Measurements from ENCODE around the gene RAB6B.
A peak's percentile ranks its signal among the peaks of the same experiment; 100 is the strongest.

RAB6B gene

DNA sequence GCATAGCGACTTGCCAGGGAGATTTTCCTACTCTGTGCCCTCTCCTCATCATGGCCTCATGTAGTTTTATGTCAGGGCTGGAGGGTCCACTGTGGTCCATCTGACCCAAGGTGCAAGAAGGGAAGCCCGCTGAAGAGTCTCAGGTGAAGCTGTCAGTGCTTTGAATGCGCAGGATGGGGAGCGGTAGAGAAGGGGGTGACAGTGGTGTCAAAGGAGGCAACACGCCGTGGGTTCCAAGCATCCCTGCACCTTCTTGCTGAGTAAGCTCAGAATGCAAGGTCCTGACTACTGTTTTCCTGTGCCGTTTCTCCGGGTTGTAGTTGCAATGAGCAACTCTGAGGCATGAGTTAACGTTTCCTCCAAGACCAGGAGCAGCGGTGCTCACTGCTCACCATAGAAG lies 44.9 kb upstream of the RAB6B start:
- no peak overlapping the region for H3K4me3 ChIP-seq (ENCODE audit: control insufficient read depth, low read depth, low read length)
- TF ChIP-seq, protein P1, sequence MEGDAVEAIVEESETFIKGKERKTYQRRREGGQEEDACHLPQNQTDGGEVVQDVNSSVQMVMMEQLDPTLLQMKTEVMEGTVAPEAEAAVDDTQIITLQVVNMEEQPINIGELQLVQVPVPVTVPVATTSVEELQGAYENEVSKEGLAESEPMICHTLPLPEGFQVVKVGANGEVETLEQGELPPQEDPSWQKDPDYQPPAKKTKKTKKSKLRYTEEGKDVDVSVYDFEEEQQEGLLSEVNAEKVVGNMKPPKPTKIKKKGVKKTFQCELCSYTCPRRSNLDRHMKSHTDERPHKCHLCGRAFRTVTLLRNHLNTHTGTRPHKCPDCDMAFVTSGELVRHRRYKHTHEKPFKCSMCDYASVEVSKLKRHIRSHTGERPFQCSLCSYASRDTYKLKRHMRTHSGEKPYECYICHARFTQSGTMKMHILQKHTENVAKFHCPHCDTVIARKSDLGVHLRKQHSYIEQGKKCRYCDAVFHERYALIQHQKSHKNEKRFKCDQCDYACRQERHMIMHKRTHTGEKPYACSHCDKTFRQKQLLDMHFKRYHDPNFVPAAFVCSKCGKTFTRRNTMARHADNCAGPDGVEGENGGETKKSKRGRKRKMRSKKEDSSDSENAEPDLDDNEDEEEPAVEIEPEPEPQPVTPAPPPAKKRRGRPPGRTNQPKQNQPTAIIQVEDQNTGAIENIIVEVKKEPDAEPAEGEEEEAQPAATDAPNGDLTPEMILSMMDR (IDR thresholded peaks at IDR 0.05; ENCODE audit: control insufficient read depth, insufficient read depth, low read depth, low read length, missing control alignments): no peak
- DNase-seq (ENCODE audit: low read depth): no peak

DNA sequence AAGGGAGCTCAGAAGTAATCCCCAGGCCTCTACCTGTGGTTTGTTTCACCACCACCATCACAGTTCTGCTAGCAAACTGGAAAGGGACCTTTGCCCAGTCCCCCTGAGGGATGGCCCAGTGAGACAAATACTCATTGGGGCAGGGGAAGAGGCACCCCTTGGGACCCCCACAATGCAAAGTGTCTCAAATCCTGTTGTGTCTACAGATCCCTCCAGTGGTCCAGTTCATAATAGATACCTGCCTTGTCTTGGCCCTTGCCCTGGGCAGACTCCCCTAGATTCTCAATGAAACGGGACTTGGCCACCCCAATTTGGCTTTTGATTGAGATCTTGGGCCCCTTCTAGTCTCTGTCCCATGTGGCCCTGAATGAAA lies 43.8 kb upstream of the RAB6B start:
- TF ChIP-seq, protein P1 (IDR thresholded peaks at IDR 0.05; ENCODE audit: control insufficient read depth, insufficient read depth, low read depth, low read length, missing control alignments): no peak
- DNase-seq (ENCODE audit: low read depth): no peak
- no peak overlapping the region for H3K4me3 ChIP-seq (ENCODE audit: control insufficient read depth, low read depth, low read length)

DNA sequence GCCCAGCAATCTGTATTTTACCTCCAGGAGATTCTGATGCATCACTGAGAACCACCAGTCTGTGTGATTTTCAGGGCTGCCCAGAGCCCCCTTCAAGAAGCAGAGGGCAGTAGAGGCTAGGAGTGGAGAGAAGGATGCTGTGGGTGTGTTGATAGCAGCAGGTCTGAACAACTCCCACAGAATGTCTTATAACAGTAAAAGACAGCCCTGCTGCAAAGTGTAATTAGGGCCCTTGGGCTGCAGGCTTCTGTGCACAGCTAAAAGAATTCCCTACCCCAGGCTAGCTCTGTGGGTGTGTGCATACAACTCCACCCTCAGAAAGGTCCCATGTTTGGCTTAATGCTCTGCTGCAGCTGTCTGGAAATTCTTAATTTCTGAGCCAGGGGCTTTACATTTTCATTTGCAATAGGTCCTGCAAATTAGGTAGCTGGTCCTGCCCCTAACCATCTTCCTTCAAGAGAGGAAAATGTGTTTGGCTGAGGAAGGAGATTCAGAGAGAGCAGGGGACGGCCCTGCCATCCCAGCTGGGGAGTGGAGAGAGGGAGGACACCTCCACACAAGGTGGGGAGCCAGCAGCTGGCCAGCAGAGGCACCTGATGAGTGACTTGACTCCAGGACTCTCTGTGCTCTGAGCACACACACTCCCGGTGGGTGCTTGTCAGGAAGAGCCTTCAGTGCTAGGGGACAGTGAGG lies 43.2 kb upstream of the RAB6B start:
- TF ChIP-seq, protein P1 (IDR thresholded peaks at IDR 0.05; ENCODE audit: control insufficient read depth, insufficient read depth, low read depth, low read length, missing control alignments): no peak
- no peak for DNase-seq (ENCODE audit: low read depth)
- H3K4me3 ChIP-seq (ENCODE audit: control insufficient read depth, low read depth, low read length): no peak overlapping the region

DNA sequence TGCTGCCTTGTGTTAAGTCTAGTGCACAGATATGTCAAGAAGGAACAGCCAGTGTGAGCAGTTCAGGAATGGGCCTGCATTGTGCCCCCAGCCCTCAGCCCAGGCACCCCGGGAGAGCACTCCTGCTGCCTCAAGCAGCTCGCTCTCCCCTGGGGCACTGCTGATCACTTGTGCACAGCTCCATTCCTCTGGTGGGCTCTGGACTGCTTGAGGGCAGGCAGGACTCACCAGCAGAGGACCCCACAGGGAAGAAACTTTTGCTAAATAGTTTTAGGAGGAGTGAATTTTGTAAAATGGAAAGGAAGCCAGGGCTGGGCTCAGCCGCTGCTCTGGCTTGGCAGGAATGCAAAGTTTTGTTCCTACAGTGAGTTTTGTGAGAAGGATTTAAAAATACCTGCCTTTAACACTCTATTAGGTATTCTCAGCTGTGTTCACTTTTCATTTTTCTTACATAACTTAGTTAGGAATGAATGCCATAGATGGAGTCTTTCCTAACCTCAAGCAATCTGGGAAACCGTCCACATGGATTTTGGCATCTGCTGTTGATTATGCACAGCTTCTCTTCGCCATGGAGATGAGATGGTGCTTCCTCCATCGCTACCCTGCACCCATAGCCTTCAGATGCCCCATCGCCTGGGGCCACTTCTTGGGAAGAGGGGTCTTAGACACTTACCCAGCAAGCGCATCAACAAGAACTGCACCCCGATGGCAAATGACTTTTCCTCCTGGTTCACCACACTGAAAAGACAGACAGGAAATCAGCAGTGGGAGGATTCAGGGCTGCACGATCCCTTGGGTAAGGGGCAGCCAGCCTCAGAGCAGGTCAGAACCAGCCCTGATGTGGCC lies 42.3 kb upstream of the RAB6B start:
- no peak overlapping the region for H3K4me3 ChIP-seq (ENCODE audit: control insufficient read depth, low read depth, low read length)
- DNase-seq (ENCODE audit: low read depth): peak; percentile 73
- TF ChIP-seq, protein P1 (IDR thresholded peaks at IDR 0.05; ENCODE audit: control insufficient read depth, insufficient read depth, low read depth, low read length, missing control alignments): no peak

DNA sequence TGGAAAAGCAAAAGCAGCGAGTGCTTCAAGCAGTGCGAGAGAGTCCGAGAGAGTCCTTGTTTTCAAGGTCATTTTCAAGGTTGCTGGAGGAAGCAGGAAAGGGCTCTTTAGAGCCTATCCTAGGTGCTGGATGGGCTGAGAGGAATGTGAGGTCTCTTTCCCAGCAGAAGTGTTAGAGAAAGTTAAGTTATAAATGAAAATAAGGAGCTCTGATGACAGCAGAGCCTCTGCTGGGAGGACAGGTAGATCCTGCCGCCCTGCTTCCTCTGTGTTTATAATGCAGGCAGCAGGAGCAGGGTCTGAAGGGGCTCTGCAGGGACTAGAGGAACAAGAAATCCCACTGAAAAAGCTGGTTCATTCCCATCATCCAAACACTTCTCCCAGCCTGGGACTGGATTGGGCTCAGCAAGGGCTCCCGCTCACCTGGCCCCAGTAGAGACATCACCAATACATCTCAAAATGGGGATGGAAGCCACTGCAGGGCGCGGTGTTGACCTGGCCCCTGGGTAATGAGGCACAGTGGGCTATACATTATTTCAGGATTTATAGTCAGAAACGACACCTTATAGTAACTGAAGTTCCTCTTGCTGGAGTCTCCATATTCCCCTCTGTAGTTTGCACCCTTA lies 41.5 kb upstream of the RAB6B start:
- TF ChIP-seq, protein P1 (IDR thresholded peaks at IDR 0.05; ENCODE audit: control insufficient read depth, insufficient read depth, low read depth, low read length, missing control alignments): no peak
- DNase-seq (ENCODE audit: low read depth): no peak

DNA sequence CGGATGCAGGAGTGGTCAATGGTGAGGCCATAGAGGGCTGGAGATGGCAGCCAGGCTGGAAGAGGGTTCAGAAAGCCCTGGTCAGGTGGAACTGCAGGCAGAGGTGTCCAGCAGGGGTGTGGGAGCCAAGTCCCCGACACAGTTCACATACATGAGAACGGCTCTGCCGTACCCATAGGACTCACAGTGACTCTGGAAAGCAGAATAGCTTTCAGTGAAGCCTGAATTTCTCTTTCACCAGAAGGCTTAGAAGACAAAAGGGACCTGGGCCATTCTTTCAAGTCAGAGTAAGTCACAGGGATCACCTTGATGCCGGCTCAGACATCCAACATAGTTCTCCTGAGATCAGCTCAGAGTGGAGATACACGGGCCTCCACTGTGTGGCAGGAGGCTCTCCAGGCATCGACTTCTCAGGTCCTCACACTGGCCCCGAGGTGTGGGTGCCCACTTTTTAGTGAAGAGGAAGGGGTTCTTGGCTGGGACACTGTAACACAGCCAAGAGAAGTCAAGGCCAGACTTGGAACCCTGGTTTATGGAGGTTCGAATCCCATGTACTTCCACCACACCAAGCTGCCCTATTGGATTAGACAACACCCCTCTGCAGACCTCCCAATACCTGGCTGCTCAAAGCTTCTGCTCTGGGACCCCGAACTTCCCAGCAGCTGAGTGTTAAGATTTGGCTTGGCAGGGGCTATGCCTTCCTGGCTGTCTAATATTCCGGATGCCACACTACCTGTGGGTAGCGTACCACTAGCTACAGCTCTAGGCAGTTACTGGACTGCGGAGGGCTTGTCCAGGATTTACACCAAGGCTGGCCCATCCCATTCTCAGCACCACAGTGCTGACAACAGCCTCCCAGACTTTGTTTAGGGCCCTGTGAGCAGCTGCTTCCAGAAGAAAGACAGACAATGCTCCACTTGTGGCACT lies 40.4 kb upstream of the RAB6B start:
- DNase-seq (ENCODE audit: low read depth): no peak
- no peak overlapping the region for H3K4me3 ChIP-seq (ENCODE audit: control insufficient read depth, low read depth, low read length)
- TF ChIP-seq, protein P1 (IDR thresholded peaks at IDR 0.05; ENCODE audit: control insufficient read depth, insufficient read depth, low read depth, low read length, missing control alignments): no peak

More for the DNA sequence above, 41.5 kb upstream of the RAB6B start:
- no peak overlapping the region for H3K4me3 ChIP-seq (ENCODE audit: control insufficient read depth, low read depth, low read length)

Measured in AG09309 (cell line).